ENCODE measurements around the gene JADE2. TPM values are rescaled to one million over a fixed set of nuclear protein-coding genes. Genes with fewer than 3 reads are reported as not detected.

Gene JADE2
- total and polyA plus RNA-seq, 7 donors, result 4.9 to 53.8 (median 38.5) TPM

GRCh38 chr5:134586866-134587524, 61.5 kb downstream of the JADE2 start:
- no peaks in the 10 kb centered on the region for H3K36me3 ChIP-seq
- no peaks in the 10 kb centered on the region for H3K9me3 ChIP-seq
- peak overlapping the region in 2 of 4 donors; percentile 9 to 19 for H3K4me3 ChIP-seq
- 12 to 22% methylated on average over 13 of the region's 13 CpGs for WGBS, 2 donors
- DNase-seq, result peak; percentile 87
- H3K4me1 ChIP-seq, result peaks cover 0 to 9% (median 8%) of the 10 kb centered on the region in 4 donors
- H3K27ac ChIP-seq, result peak overlapping the region in 2 of 4 donors; percentile 28 to 35
- TF ChIP-seq, protein P1, sequence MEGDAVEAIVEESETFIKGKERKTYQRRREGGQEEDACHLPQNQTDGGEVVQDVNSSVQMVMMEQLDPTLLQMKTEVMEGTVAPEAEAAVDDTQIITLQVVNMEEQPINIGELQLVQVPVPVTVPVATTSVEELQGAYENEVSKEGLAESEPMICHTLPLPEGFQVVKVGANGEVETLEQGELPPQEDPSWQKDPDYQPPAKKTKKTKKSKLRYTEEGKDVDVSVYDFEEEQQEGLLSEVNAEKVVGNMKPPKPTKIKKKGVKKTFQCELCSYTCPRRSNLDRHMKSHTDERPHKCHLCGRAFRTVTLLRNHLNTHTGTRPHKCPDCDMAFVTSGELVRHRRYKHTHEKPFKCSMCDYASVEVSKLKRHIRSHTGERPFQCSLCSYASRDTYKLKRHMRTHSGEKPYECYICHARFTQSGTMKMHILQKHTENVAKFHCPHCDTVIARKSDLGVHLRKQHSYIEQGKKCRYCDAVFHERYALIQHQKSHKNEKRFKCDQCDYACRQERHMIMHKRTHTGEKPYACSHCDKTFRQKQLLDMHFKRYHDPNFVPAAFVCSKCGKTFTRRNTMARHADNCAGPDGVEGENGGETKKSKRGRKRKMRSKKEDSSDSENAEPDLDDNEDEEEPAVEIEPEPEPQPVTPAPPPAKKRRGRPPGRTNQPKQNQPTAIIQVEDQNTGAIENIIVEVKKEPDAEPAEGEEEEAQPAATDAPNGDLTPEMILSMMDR (IDR thresholded peaks at IDR 0.05), result peak; percentile 33 to 87 (median 70)
- TF ChIP-seq POLR2AphosphoS5 (IDR thresholded peaks at IDR 0.05) (no peak), EP300 (IDR thresholded peaks at IDR 0.05) (no peak), POLR2A (IDR thresholded peaks at IDR 0.05) (no peak)
- H3K27me3 ChIP-seq, result no peaks in the 10 kb centered on the region
- intact Hi-C loops (cut with DNase I), result loop anchor here (1.0 to 2.0 kb wide), 2 partner anchors 284 to 410 kb away; partner anchors contain the start of gene SKP1

DNA sequence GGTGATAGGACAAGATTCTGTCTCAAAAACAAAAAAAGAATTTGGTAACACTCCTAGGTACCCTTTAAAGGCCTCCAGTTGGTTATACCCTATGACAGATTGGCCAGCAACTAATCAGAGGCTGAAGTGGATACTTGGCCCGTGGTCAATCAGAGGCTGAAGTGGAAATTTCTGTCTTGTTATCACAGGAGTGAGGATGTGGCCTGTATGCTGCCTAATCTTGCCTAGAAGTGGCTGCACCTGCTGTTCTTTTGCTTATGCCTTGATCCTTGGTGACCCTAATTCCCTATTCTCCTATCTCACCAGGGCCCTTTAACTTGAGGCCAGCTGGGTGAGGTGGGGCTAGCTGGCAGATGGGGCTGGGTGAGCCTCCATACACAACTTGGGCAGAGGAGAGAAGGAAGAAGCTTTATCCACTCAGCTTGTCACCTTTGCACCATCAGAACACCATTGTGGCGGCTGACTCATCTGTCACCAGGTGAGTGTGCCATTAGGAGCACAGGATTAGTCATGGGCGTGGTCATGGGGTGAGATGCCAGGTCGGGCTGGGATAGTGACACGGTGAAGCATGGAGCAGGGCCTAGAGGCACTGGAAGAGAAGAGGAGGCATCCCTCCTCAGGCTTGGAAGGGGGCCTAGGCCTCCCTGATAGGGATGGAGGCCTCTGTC, 65.7 kb downstream of the JADE2 start:
- H3K4me3 ChIP-seq, result no peak overlapping the region
- no peaks in the 10 kb centered on the region for H3K9me3 ChIP-seq
- H3K36me3 ChIP-seq, result no peaks in the 10 kb centered on the region
- no peak for DNase-seq
- peaks cover 0 to 7% (median 5%) of the 10 kb centered on the region in 4 donors for H3K4me1 ChIP-seq
- intact Hi-C loops (cut with DNase I), result no loop called here
- no peaks in the 10 kb centered on the region for H3K27me3 ChIP-seq
- TF ChIP-seq POLR2A (IDR thresholded peaks at IDR 0.05), result no peak
- H3K27ac ChIP-seq, result no peak overlapping the region
- WGBS, 2 donors, result 34 to 68% methylated on average over 5 of the region's 5 CpGs

- TF ChIP-seq EP300 (IDR thresholded peaks at IDR 0.05), result no peak
- no peak for TF ChIP-seq POLR2AphosphoS5 (IDR thresholded peaks at IDR 0.05)
- TF ChIP-seq, protein P1 (IDR thresholded peaks at IDR 0.05), result no peak
- no peak for TF ChIP-seq POLR2A (IDR thresholded peaks at IDR 0.05)
- H3K27me3 ChIP-seq, result no peaks in the 10 kb centered on the region
- no peak overlapping the region for H3K4me3 ChIP-seq
- no peaks in the 10 kb centered on the region for H3K36me3 ChIP-seq
- H3K27ac ChIP-seq, result no peak overlapping the region
- DNase-seq, result no peak
- WGBS, 2 donors, result 62 to 70% methylated on average over 7 of the region's 7 CpGs
- H3K9me3 ChIP-seq, result no peaks in the 10 kb centered on the region
- intact Hi-C loops (cut with DNase I), result no loop called here
- no peaks in the 10 kb centered on the region for H3K4me1 ChIP-seq
These were observed 66.8 kb downstream of the JADE2 start for GRCh38 chr5:134592141-134592746.

GRCh38 chr5:134594336-134594735, 68.9 kb downstream of the JADE2 start:
- TF ChIP-seq POLR2AphosphoS5 (IDR thresholded peaks at IDR 0.05) (no peak), POLR2A (IDR thresholded peaks at IDR 0.05) (no peak), EP300 (IDR thresholded peaks at IDR 0.05) (no peak)
- TF ChIP-seq, protein P1 (IDR thresholded peaks at IDR 0.05), result no peak
- Histone ChIP-seq H3K27ac (no peak overlapping the region), H3K27me3 (no peaks in the 10 kb centered on the region), H3K9me3 (no peaks in the 10 kb centered on the region), H3K4me1 (no peaks in the 10 kb centered on the region), H3K4me3 (no peak overlapping the region), H3K36me3 (no peaks in the 10 kb centered on the region)
- intact Hi-C loops (cut with DNase I), result no loop called here
- no peak for DNase-seq
- WGBS, 2 donors, result 92 to 93% methylated on average over 7 of the region's 7 CpGs

- H3K4me3 ChIP-seq, result no peak overlapping the region
- DNase-seq, result no peak
- H3K4me1 ChIP-seq, result no peaks in the 10 kb centered on the region
- no peaks in the 10 kb centered on the region for H3K36me3 ChIP-seq
- H3K27ac ChIP-seq, result no peak overlapping the region
- no peaks in the 10 kb centered on the region for H3K27me3 ChIP-seq
- no peaks in the 10 kb centered on the region for H3K9me3 ChIP-seq
- TF ChIP-seq POLR2AphosphoS5 (IDR thresholded peaks at IDR 0.05) (no peak), EP300 (IDR thresholded peaks at IDR 0.05) (no peak), POLR2A (IDR thresholded peaks at IDR 0.05) (no peak)
- TF ChIP-seq, protein P1 (IDR thresholded peaks at IDR 0.05), result no peak
- 84 to 90% methylated on average over 3 of the region's 3 CpGs for whole genome bisulfite sequencing, 2 donors
- intact Hi-C loops (cut with DNase I), result no loop called here
These were observed 69.5 kb downstream of the JADE2 start for GRCh38 chr5:134594797-134595457.

Measured in sigmoid colon (tissue), 7 donors.